K562 (cell line): ENCODE data around the gene COP1. TPM values are rescaled to one million over a fixed set of nuclear protein-coding genes. Genes with fewer than 3 reads are reported as not detected.
"Not testable (repeated sequence)": the region's sequence is repeated elsewhere in the genome, so short reads cannot be mapped to it uniquely, and the experiment has no call there.

ENCODE experiments used
- ATAC-seq: fragments of 200-7000 bp; cut with Tn5 transposase; 3 replicates; pipeline ENCODE4 v1.9.1; 2020; ENCODE audit warnings: moderate library complexity
- BruUV-seq: library from RNA; stranded (reverse); fragments of 400-500 nt; replicated peaks from 2 replicates; lab custom pipeline; 2021; lab: Mats Ljungman, UMichigan
- CTCF ChIA-PET: fragments of 300-600 bp; formaldehyde crosslinking; extraction: SDS; loops from one replicate; lab custom pipeline; 2021; ENCODE audit warnings: low intra/inter-chr PET ratio; lab: Yijun Ruan, JAX
- POLR2A ChIA-PET: fragments of 300-600, 350-650 bp; sonication (Branson Sonifier 250); formaldehyde crosslinking; extraction: SDS; loops from one replicate; lab custom pipeline; 2021; ENCODE audit warnings: antibody characterized with exemption, inconsistent platforms; lab: Yijun Ruan, JAX
- DNase-seq, 4 experiments: peaks; one replicate each; pipeline versions ENCODE4 v3.0.0 to v3.0.0-alpha.2; 2011 to 2018; ENCODE audit warnings: low spot score in 3 of 4, mixed read lengths in 3 of 4; ENCODE audit errors: extremely low read depth in 1 of 4
- FAIRE-seq: peaks from 2 replicates; lab custom pipeline; 2011; peaks lifted over from hg19 to GRCh38; lab: Jason Lieb, UNC
- H2AFZ ChIP-seq: 2 replicates; pipeline ENCODE4 v1.6.0; 2011; ENCODE audit warnings: low read depth, low read length, control low read depth, inconsistent platforms
- H3K27ac ChIP-seq: fragments of 200-600 bp; 3 replicates; pipeline ENCODE4 v1.8.0; 2011; ENCODE audit warnings: low read depth, mild to moderate bottlenecking, control low read depth, inconsistent platforms, low read length, moderate library complexity, mixed read lengths; ENCODE audit errors: extremely low read depth
- H3K27me3 ChIP-seq, 2 experiments: fragments of 300-600 bp in 1 of 2; 2 replicates in 1 of 2; 3 replicates in 1 of 2; pipeline versions ENCODE4 v1.6.0 to v1.8.0; 2011; ENCODE audit warnings: inconsistent platforms in 2 of 2, low read length in 2 of 2, mild to moderate bottlenecking in 1 of 2, mixed read lengths in 1 of 2, moderate library complexity in 1 of 2; ENCODE audit not compliant: control insufficient read depth in 2 of 2, insufficient read depth in 2 of 2
- H3K36me3 ChIP-seq: fragments of 300-600 bp; 3 replicates; pipeline ENCODE4 v1.8.0; 2011; ENCODE audit warnings: mild to moderate bottlenecking, low read length, inconsistent platforms; ENCODE audit not compliant: control insufficient read depth, insufficient read depth
- H3K4me1 ChIP-seq, 2 experiments: fragments of 200-600 bp in 1 of 2; replicated peaks in 1 of 2; 2 replicates in 1 of 2; 3 replicates in 1 of 2; pipeline versions ENCODE4 v1.5.1 to v1.8.0; 2011; ENCODE audit warnings: inconsistent platforms in 2 of 2, low read length in 2 of 2, mild to moderate bottlenecking in 1 of 2, mixed read lengths in 1 of 2, moderate library complexity in 1 of 2; ENCODE audit not compliant: control insufficient read depth in 2 of 2, insufficient read depth in 2 of 2
- H3K4me2 ChIP-seq: 2 replicates; pipeline ENCODE4 v1.6.1; 2011; ENCODE audit warnings: low read length, control low read depth, inconsistent platforms, mixed read lengths; ENCODE audit not compliant: insufficient read depth
- H3K4me3 ChIP-seq: fragments of 200-600 bp; sonication (generic), shearing (Covaris generic); 2 replicates; pipeline ENCODE4 v1.5.1; 2016; ENCODE audit warnings: control low read depth, inconsistent platforms
- H3K79me2 ChIP-seq: fragments of 200-600 bp; 3 replicates; pipeline ENCODE4 v1.8.0; 2011; ENCODE audit warnings: low read length, inconsistent platforms; ENCODE audit not compliant: control insufficient read depth, insufficient read depth
- H3K9ac ChIP-seq, 2 experiments: 2 replicates each; pipeline versions ENCODE4 v1.6.0 to v1.6.1; 2011; ENCODE audit warnings: low read depth in 2 of 2, low read length in 2 of 2, control low read depth in 1 of 2, inconsistent platforms in 1 of 2, mild to moderate bottlenecking in 1 of 2, mixed read lengths in 1 of 2; ENCODE audit not compliant: insufficient read depth in 1 of 2
- H3K9me1 ChIP-seq: one replicate; pipeline ENCODE4 v1.6.0; 2011; ENCODE audit warnings: inconsistent platforms, mild to moderate bottlenecking, low read length, moderate library complexity; ENCODE audit not compliant: control insufficient read depth, insufficient read depth
- H3K9me3 ChIP-seq: replicated peaks from 2 replicates; pipeline ENCODE4 v1.5.1; 2011; ENCODE audit warnings: low read depth, low read length, inconsistent platforms; ENCODE audit not compliant: control insufficient read depth, insufficient read depth
- H4K20me1 ChIP-seq: replicated peaks from 2 replicates; pipeline ENCODE4 v1.6.1; 2011; ENCODE audit warnings: low read length, inconsistent platforms, mixed read lengths; ENCODE audit not compliant: control insufficient read depth, insufficient read depth
- C11orf30 ChIP-seq: fragments of 450-650 bp; IDR thresholded peaks from 2 replicates; pipeline ENCODE4 v1.6.1; 2016; ENCODE audit warnings: low read depth, mild to moderate bottlenecking
- MAFG ChIP-seq: fragments of 450-650 bp; conservative IDR thresholded peaks from 2 replicates; pipeline ENCODE4 v1.6.1; 2016; ENCODE audit warnings: missing genetic modification characterization, missing compliant biosample characterization
- NR2C1 ChIP-seq, 2 experiments: fragments of 450-650 bp; IDR thresholded peaks; 2 replicates each; pipeline ENCODE4 v1.6.1; 2017; ENCODE audit warnings: mild to moderate bottlenecking in 2 of 2, antibody characterized with exemption in 1 of 2, inconsistent platforms in 1 of 2, missing compliant biosample characterization in 1 of 2, missing genetic modification characterization in 1 of 2
- WGBS: fragments of 100-300 bp; shearing (Covaris generic); methylation state at CpG from one replicate; pipeline ENCODE4 v1.1.6; 2016; ENCODE audit warnings: low coverage, mixed read lengths; ENCODE audit not compliant: insufficient coverage; ENCODE audit errors: missing lambda C conversion rate; 5-methylcytosine and 5-hydroxymethylcytosine counted together
- in situ Hi-C: fragments of 300-500 bp; cut with MboI; formaldehyde crosslinking; loops from 4 replicates; pipeline ENCODE4 v1.15.0; 2018; ENCODE audit warnings: inconsistent platforms, mixed read lengths
- intact Hi-C: fragments of 100-400 bp; cut with micrococcal nuclease; formaldehyde crosslinking; loops from 2 replicates; pipeline ENCODE4 v1.14.2; 2022
- polyA plus RNA-seq, 8 experiments: library from polyadenylated mRNA; depleted of rRNA in 4 of 8; stranded (reverse) in 5 of 8; unstranded in 3 of 8; fragments of >200 nt; fragmentation: Nextera tagmentation in 2 of 8; fragmentation: Illumina TruSeq in 1 of 8; extraction: Ambion mirVana in 2 of 8; extraction: Trizol in 1 of 8; gene quantifications; 2 replicates each; pipeline versions ENCODE4 v1.2.1 to v1.2.3, GENCODE V29; 2011 to 2014; ENCODE audit warnings: inconsistent platforms in 1 of 8, missing spikeins in 1 of 8
- total RNA-seq, 7 experiments: library from RNA; depleted of rRNA in 6 of 7; stranded (reverse); fragments of >200 nt in 6 of 7; fragmentation: Illumina TruSeq in 2 of 7; extraction: Trizol in 2 of 7; gene quantifications; 2 replicates each; pipeline versions ENCODE4 v1.2.1 to v1.2.3, GENCODE V29; 2011 to 2021; ENCODE audit warnings: low replicate concordance in 1 of 7
- TF ChIP-seq, protein P1 (sequence below): IDR thresholded peaks from 3 replicates; pipeline ENCODE4 v1.6.1; 2011; ENCODE audit warnings: borderline replicate concordance, mild to moderate bottlenecking, moderate library complexity; ENCODE audit not compliant: insufficient read length; ENCODE audit errors: extremely low read depth

COP1 gene
- total and polyA plus RNA-seq, 9 of the 15 experiments (the other 6 are each of a cell fraction or from before 2014, with no cell fraction given), result 25.8 to 77.7 (median 58.6) TPM

DNA sequence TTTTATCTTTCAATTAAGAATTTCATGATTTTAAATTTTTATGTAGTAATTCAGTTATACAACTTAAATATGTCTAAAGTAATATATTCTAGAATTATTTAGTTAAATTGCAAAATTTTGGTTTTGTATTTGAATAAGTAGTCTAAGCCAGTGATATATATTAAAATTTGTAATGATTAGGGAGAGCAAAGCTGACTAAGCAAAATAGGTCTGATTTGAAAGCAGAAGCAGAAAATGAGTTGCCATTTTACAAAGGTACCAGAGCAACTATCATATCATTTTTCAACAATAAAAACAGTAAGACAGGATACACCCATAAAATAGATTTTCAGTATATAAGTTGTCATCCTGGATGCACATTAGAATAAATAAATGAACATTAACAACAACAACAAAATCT, 177.9 kb downstream of the COP1 start (continued):
- TF ChIP-seq MAFG (tag), result peak; percentile 66
- TF ChIP-seq C11orf30, result peak; percentile 59

DNA sequence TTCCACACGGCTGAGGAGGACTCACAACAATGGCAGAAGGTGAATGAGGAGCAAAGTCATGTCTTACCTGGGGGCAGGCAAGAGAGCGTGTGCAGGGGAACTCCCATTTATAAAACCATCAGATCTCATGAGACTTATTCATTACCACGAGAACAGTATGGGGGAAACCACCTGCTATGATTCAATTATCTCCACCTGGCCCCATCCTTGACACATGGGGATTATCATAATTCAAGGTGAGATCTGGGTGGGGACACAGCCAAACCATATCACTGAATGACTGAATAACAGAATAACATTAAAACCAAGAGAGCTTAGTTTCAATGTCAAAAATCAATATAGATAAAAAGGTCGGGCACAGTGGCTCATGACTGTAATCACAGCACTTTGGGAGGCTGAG, 179.2 kb downstream of the COP1 start:
- peaks cover 10% of the 10 kb centered on the region; the same call in 2 of the 3 replicates for H3K36me3 ChIP-seq
- H3K27me3 ChIP-seq, H3K9ac ChIP-seq, DNase-seq, H3K79me2 ChIP-seq, H2AFZ ChIP-seq, H3K9me3 ChIP-seq, H3K4me3 ChIP-seq, POLR2A ChIA-PET, H3K27ac ChIP-seq, H3K9me1 ChIP-seq, ATAC-seq, intact Hi-C loops, CTCF ChIA-PET, FAIRE-seq, BruUV-seq, H4K20me1 ChIP-seq, H3K4me1 ChIP-seq, H3K4me2 ChIP-seq, in situ Hi-C loops: not testable (repeated sequence)
- 83% methylated on average over 4 of the region's 4 CpGs for WGBS

DNA sequence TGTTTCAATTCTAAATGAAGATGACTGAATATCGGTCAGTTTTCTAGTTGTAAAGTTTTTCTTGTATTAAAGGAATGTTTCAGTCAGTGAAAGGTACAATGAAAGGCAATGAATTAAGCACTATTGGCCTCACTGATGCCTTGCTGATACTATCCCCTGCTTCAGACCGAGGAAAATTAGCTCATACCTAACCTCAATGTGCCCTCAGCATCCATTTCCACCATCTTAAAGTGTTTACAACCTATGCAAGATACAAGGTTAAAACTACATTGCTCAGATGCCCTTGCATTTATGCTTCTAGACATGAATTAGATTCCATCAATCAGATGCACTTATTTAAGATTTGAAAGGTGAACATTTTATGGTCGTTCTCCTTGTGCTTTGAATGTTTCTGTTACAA, 184.5 kb downstream of the COP1 start:
- Histone ChIP-seq H3K9ac (no peak overlapping the region), H3K27me3 (no peaks in the 10 kb centered on the region), H3K4me3 (no peak overlapping the region), H2AFZ (no peak overlapping the region), H3K9me1 (no peaks in the 10 kb centered on the region), H3K4me2 (no peak overlapping the region), H4K20me1 (no peaks in the 10 kb centered on the region), H3K9me3 (no peaks in the 10 kb centered on the region), H3K36me3 (peaks cover 16% of the 10 kb centered on the region; the same call in 2 of the 3 replicates), H3K79me2 (no peaks in the 10 kb centered on the region), H3K4me1 (no peaks in the 10 kb centered on the region), H3K27ac (no peak overlapping the region)
- ChIA-PET POLR2A (interaction anchor here (1.2 kb wide), 1 partner anchor 10 kb away, joined by 3 read pairs; no protein-coding TSS in a partner anchor), CTCF (no interaction called here)
- TF ChIP-seq, protein P1, sequence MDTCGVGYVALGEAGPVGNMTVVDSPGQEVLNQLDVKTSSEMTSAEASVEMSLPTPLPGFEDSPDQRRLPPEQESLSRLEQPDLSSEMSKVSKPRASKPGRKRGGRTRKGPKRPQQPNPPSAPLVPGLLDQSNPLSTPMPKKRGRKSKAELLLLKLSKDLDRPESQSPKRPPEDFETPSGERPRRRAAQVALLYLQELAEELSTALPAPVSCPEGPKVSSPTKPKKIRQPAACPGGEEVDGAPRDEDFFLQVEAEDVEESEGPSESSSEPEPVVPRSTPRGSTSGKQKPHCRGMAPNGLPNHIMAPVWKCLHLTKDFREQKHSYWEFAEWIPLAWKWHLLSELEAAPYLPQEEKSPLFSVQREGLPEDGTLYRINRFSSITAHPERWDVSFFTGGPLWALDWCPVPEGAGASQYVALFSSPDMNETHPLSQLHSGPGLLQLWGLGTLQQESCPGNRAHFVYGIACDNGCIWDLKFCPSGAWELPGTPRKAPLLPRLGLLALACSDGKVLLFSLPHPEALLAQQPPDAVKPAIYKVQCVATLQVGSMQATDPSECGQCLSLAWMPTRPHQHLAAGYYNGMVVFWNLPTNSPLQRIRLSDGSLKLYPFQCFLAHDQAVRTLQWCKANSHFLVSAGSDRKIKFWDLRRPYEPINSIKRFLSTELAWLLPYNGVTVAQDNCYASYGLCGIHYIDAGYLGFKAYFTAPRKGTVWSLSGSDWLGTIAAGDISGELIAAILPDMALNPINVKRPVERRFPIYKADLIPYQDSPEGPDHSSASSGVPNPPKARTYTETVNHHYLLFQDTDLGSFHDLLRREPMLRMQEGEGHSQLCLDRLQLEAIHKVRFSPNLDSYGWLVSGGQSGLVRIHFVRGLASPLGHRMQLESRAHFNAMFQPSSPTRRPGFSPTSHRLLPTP, result no peak
- TF ChIP-seq NR2C1 (IDR thresholded peaks at IDR 0.05), result no peak
- TF ChIP-seq NR2C1 (tag; IDR thresholded peaks at IDR 0.05), result no peak
- intact Hi-C loops (no loop called here), in situ Hi-C loops (no loop called here)
- FAIRE-seq (no peak), ATAC-seq (no peak), DNase-seq (no peak)
- WGBS, result 62% methylated on average over 3 of the region's 3 CpGs
- no TSS peak for BruUV-seq
